Ovary (tissue), 9 donors: Measurements from ENCODE around the gene MNAT1. TPM values are rescaled to one million over a fixed set of nuclear protein-coding genes. Genes with fewer than 3 reads are reported as not detected.

Experiments used
- DNase-seq, 5 donors: peaks; one replicate each; pipeline ENCODE4 v3.0.0-alpha.2; 2019 to 2020
- H3K27ac ChIP-seq, 2 donors: fragments of 200-600 bp; one replicate each; pipeline versions ENCODE4 v1.5.1 to v1.8.0; 2019 to 2022
- H3K27me3 ChIP-seq: fragments of 200-600 bp; one replicate; pipeline ENCODE4 v1.8.0; 2022
- H3K36me3 ChIP-seq: fragments of 200-600 bp; sonication (generic); one replicate; pipeline ENCODE4 v1.5.1; 2019
- H3K4me1 ChIP-seq: one replicate; pipeline ENCODE4 v1.8.1; 2013; ENCODE audit warnings: mild to moderate bottlenecking, moderate library complexity; ENCODE audit not compliant: insufficient read depth
- H3K4me3 ChIP-seq: fragments of 200-600 bp; sonication (generic); one replicate; pipeline ENCODE4 v1.5.1; 2017
- H3K9me3 ChIP-seq, 2 donors: fragments of 200-600 bp in 1 of 2; sonication (generic) in 1 of 2; one replicate each; pipeline versions ENCODE4 v1.5.1 to v1.8.1; 2013 to 2019; ENCODE audit warnings: mild to moderate bottlenecking in 1 of 2, moderate library complexity in 1 of 2
- EP300 ChIP-seq: sonication (generic); formaldehyde crosslinking; IDR thresholded peaks from one replicate; pipeline ENCODE4 v1.6.1; 2017; ENCODE audit warnings: antibody characterized with exemption
- POLR2A ChIP-seq: fragments of 450-650 bp; IDR thresholded peaks from one replicate; pipeline ENCODE4 v1.6.1; 2017; ENCODE audit warnings: antibody characterized with exemption, mild to moderate bottlenecking, moderate library complexity
- WGBS, 3 donors: extraction: QIAGEN DNeasy Blood & Tissue Kit in 1 of 3; methylation state at CpG; one replicate each; pipeline versions ENCODE4 v1.1.5 to v1.1.7; 2013 to 2017; 5-methylcytosine and 5-hydroxymethylcytosine counted together
- intact Hi-C, 4 donors: fragments of 100-400 bp; cut with DNase I; formaldehyde crosslinking; loops; one replicate each; pipeline versions ENCODE4 v1.11.0 to v1.15.1; 2022 to 2023
- polyA plus RNA-seq, 2 donors: library from polyadenylated mRNA; stranded (reverse); fragments of 200-250 nt in 1 of 2; fragments of 350-450 nt in 1 of 2; fragmentation: Illumina TruSeq in 1 of 2; extraction: RNeasy Lipid Tissue Mini Kit (QIAGEN cat#74804) in 1 of 2; gene quantifications; one replicate each; pipeline ENCODE4 v1.2.3, GENCODE V29; 2013 to 2014
- total RNA-seq, 7 donors: library from RNA; depleted of rRNA in 2 of 7; stranded (reverse); fragments of >200 nt in 2 of 7; fragmentation: NEBNext Ultra II Directional in 3 of 7; extraction: Animal tissue kit (Norgen Biotek cat#: 25700) in 3 of 7; gene quantifications; one replicate each; pipeline versions ENCODE4 v1.1.0 to v1.2.4, GENCODE V29; 2016 to 2023
- TF ChIP-seq, protein P1 (sequence below), 3 donors: fragments of 450-650 bp in 2 of 3; fragments of 200-600 bp in 1 of 3; IDR thresholded peaks; one replicate each; pipeline versions ENCODE4 v1.5.1 to v1.8.0; 2016 to 2022; ENCODE audit warnings: antibody characterized with exemption in 3 of 3, mild to moderate bottlenecking in 1 of 3
- donor health status: DM: no; HTN: no; CAD: no; lungs with moderate emphysema.
- donor health status: DM: no; HTN: no; CAD: no.
- donor health status: Bipolar disorder and iron deficiency.
- donor health status: DM: yes; HTN: yes; CAD: no.
- donor health status: DM: no; HTN: no; CAD: no.
- donor health status: DM: yes; HTN: yes; CAD: no.

MNAT1 gene
- total and polyA plus RNA-seq, 9 donors: 23.0 to 59.4 (median 32.8) TPM

DNA sequence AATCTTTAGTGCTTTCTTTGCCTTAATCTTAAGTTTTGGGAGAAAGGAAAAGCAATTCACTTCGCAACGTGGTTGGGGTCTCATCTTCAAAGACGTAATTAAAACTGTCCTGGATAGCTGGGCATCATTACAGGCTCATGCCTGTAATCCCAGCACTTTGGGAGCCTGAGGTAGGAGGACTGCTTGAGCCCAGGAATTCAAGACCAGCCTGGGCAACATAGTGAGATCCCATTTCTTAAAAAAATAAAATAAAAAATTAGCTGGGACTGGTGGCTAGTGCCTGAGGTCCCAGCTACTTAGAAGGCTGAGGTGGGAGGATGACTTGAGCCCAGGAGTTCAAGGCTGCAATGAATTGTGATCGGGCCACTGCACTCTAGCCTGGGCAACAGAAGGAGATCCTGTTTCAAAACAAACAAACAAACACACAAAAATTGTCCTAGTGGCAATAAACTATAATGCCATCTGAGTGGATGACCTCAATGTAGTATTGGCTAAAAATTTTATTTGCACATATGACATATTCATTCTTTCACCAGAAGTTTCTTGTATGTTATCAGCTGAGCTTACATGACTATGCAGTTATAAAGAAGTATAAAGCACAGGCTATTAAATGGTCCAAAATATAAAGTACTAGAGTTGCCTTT, 1.6 kb upstream of the MNAT1 start:
- intact Hi-C loops: no loop called here
- H3K36me3 ChIP-seq: no peaks in the 10 kb centered on the region
- no peaks in the 10 kb centered on the region for H3K4me1 ChIP-seq
- no peak overlapping the region for H3K27ac ChIP-seq
- DNase-seq: no peak
- H3K4me3 ChIP-seq: no peak overlapping the region
- 57 to 69% (median 61%) methylated on average over 4 of the region's 4 CpGs for WGBS, 3 donors
- H3K27me3 ChIP-seq: no peaks in the 10 kb centered on the region
- H3K9me3 ChIP-seq: no peaks in the 10 kb centered on the region
- TF ChIP-seq POLR2A: no peak
- TF ChIP-seq, protein P1, sequence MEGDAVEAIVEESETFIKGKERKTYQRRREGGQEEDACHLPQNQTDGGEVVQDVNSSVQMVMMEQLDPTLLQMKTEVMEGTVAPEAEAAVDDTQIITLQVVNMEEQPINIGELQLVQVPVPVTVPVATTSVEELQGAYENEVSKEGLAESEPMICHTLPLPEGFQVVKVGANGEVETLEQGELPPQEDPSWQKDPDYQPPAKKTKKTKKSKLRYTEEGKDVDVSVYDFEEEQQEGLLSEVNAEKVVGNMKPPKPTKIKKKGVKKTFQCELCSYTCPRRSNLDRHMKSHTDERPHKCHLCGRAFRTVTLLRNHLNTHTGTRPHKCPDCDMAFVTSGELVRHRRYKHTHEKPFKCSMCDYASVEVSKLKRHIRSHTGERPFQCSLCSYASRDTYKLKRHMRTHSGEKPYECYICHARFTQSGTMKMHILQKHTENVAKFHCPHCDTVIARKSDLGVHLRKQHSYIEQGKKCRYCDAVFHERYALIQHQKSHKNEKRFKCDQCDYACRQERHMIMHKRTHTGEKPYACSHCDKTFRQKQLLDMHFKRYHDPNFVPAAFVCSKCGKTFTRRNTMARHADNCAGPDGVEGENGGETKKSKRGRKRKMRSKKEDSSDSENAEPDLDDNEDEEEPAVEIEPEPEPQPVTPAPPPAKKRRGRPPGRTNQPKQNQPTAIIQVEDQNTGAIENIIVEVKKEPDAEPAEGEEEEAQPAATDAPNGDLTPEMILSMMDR (IDR thresholded peaks at IDR 0.05): no peak
- no peak for TF ChIP-seq EP300

DNA sequence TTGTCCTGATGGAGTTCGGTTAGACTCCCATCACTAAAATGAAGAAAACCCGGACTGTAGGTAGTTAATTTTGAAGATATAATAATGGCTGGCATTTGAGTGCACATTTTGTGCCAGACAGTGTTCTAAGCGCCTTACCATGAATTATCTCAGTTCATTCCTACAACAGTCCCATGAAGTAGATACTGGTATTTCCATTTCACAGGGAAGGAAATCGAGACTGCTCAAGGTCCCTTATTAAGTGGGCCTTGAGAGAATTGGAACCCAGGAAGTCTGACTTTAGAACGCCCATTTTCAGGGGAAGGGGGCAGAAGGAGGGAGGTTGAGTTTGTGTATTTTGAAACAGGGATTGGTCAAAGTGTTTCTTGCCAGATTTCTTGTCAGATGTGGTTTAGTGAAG, 855 bp downstream of the MNAT1 start:
- no peak overlapping the region for H3K27ac ChIP-seq
- H3K4me3 ChIP-seq: peak overlapping the region; percentile 83
- WGBS, 3 donors: 3 to 9% (median 4%) methylated on average over 5 of the region's 5 CpGs

DNA sequence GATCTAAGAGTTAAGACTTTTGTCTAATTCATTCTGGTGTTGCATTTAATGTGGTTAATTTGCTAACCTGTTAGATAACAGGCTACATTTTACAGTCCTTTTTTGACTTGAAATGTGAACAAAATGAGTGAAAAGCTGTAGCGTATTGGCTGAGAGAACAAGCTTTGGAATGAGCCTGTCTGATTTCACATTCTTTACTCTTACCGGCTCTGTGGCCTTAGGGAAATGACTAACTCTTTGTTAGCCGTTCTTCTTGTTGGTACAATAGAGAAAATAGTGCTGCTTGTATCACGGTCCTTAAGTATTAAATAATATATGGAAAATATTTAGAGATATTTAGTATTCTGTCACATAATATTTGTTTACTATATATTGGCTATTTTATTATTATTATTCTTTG, 1.9 kb downstream of the MNAT1 start:
- H3K27me3 ChIP-seq: no peaks in the 10 kb centered on the region
- H3K27ac ChIP-seq: no peak overlapping the region
- no peaks in the 10 kb centered on the region for H3K9me3 ChIP-seq
- H3K4me1 ChIP-seq: peaks cover 2% of the 10 kb centered on the region
- intact Hi-C loops: no loop called here
- DNase-seq: no peak
- TF ChIP-seq, protein P1 (IDR thresholded peaks at IDR 0.05): no peak
- no peak for TF ChIP-seq POLR2A
- TF ChIP-seq EP300: no peak
- H3K4me3 ChIP-seq: no peak overlapping the region
- H3K36me3 ChIP-seq: no peaks in the 10 kb centered on the region
- 12% methylated on average over 4 of the region's 4 CpGs for WGBS, 3 donors

More for the DNA sequence above, 855 bp downstream of the MNAT1 start:
- Histone ChIP-seq H3K9me3 (no peaks in the 10 kb centered on the region), H3K36me3 (no peaks in the 10 kb centered on the region), H3K27me3 (no peaks in the 10 kb centered on the region), H3K4me1 (peaks cover 2% of the 10 kb centered on the region)
- intact Hi-C loops: no loop called here
- TF ChIP-seq POLR2A: no peak
- TF ChIP-seq, protein P1 (IDR thresholded peaks at IDR 0.05): no peak
- TF ChIP-seq EP300: no peak
- no peak for DNase-seq

DNA sequence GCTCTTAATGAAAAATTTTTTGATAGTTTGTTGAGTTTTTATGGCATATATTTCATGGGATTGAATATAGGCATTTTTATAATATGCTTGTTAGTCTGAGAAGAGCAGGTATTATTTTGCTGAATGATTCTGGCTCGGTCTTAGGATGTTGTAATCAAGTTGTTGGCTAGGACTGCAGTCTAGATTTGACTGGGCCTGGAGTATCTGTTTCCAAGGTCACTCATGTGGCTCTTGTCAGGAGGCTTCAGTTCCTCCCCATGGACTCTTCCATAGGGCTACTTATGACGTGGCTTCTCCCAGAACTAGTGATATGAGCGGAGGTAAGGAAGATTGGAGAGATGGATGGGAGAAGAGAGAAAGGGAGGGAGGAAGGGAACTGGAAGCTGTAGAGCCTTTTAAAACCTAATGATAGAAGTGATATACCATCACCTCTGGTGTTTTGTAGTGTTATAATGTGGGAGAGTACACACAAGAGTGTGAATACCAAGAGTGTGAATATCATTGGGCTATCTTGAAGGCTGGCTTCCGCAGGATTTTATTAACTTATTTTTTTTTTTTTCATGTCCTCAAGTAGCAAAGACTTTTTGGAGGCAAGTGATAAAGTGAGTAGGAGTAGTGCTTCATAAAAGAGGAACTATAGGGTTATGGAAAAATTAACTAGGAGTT, 4.4 kb downstream of the MNAT1 start:
- Histone ChIP-seq H3K27me3 (no peaks in the 10 kb centered on the region), H3K27ac (no peak overlapping the region), H3K4me3 (no peak overlapping the region), H3K4me1 (peaks cover 2% of the 10 kb centered on the region), H3K36me3 (no peaks in the 10 kb centered on the region), H3K9me3 (no peaks in the 10 kb centered on the region)
- intact Hi-C loops: no loop called here
- DNase-seq: peak in 2 of 5 donors; percentile 23 to 37
- no peak for TF ChIP-seq POLR2A
- TF ChIP-seq EP300: no peak
- TF ChIP-seq, protein P1 (IDR thresholded peaks at IDR 0.05): no peak
- 49 to 60% (median 50%) methylated on average over 4 of the region's 4 CpGs for WGBS, 3 donors
